ENCODE measurements around the gene TMEM26. TPM values are rescaled to one million over a fixed set of nuclear protein-coding genes. Genes with fewer than 3 reads are reported as not detected.

TMEM26 gene
- total RNA-seq (10 to 100 TPM; 13.0 to 14.9 TPM), polyA plus RNA-seq (ENCODE audit: insufficient read depth, low read depth, low replicate concordance) (13.6 TPM)
- long read RNA-seq, donor 1, full-length matches to known transcripts = 4 of 20 reads
- long read RNA-seq, donor 1, partial matches to known transcripts = 16 of 20 reads
- long read RNA-seq, donor 1, other reads (novel, unspliced or antisense) = 0 of 20 reads
- long read RNA-seq, donor 2, full-length matches to known transcripts = 2 of 2 reads
- long read RNA-seq, donor 2, partial matches to known transcripts = 0 of 2 reads
- long read RNA-seq, donor 2, other reads (novel, unspliced or antisense) = 0 of 2 reads

DNA sequence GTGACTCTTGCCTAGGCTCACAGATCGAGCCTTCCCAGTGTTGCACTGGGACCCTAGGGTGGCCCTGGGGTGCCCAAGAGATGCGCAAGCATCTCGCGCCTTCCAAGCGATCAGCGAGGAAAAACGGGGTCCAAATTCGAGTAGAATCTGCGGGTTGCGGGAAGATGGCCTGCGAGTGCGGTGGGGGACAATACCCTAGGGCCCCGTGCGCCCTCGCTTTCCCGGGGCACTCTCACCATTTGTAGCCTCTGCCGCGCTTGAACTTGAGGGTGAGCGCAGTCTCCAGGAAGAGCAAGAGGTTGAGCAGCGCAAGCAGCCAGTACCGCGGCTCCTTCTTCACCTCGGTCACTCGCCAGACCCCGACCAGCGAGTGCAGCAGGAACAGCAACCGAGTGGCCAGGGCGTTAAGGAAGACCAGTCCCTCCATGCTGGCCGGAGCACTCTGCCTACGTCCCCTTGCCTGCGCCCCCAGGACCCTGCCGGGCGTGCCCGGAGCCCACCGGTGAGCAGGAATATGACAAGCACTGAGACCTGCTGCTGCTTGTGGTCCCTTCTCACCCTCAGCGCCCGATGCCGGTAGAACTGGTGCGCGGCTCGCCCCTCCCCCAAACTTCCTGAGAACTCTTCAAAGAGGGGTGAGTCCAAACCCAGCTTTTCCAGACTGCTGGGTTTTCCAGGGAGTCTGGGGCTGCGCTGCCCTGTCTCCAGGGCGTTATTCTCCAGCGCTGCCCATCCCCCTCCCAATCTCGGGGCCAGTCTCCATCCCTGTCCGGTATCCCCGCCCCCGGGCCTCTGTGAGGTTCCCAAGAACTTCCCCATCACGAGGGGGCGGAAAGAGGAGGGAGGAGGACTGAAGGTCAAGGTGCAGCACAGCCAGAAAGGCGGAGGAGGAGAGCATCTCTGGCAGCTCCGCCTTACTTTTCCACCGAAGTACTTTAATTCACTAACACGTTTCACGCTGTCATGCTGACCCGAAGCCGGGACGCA is at the start of gene TMEM26:
TSS of gene TMEM26 (minus strand) at position 727 of the 987 bp plus-strand sequence. CDS start at position 427, 300 bp downstream.
- Histone ChIP-seq H3K36me3 (ENCODE audit: low read depth, missing control alignments) (no peaks in the 10 kb centered on the region), H3K27me3 (no peaks in the 10 kb centered on the region), H3K4me1 (no peaks in the 10 kb centered on the region), H3K9me3 (no peaks in the 10 kb centered on the region), H3K27ac (peak within 1 kb of the TSS in 1 of 2 donors; percentile 52), H3K4me3 (peak within 1 kb of the TSS; percentile 53 to 65)
- DNase-seq = peak; percentile 80
- no peak for TF ChIP-seq POLR2A (IDR thresholded peaks at IDR 0.05)
- TF ChIP-seq, protein P1, sequence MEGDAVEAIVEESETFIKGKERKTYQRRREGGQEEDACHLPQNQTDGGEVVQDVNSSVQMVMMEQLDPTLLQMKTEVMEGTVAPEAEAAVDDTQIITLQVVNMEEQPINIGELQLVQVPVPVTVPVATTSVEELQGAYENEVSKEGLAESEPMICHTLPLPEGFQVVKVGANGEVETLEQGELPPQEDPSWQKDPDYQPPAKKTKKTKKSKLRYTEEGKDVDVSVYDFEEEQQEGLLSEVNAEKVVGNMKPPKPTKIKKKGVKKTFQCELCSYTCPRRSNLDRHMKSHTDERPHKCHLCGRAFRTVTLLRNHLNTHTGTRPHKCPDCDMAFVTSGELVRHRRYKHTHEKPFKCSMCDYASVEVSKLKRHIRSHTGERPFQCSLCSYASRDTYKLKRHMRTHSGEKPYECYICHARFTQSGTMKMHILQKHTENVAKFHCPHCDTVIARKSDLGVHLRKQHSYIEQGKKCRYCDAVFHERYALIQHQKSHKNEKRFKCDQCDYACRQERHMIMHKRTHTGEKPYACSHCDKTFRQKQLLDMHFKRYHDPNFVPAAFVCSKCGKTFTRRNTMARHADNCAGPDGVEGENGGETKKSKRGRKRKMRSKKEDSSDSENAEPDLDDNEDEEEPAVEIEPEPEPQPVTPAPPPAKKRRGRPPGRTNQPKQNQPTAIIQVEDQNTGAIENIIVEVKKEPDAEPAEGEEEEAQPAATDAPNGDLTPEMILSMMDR (IDR thresholded peaks at IDR 0.05) = no peak
- 3 to 5% methylated on average over 26 to 57 of the region's 58 CpGs for whole genome bisulfite sequencing, 2 donors
- intact Hi-C loops (cut with DNase I; ENCODE audit: low total_unique reads) = no loop called here

GRCh38 chr10:61500460-61500859 is 47.3 kb upstream of the TMEM26 start:
- no peak for TF ChIP-seq POLR2A (IDR thresholded peaks at IDR 0.05)
- TF ChIP-seq, protein P1 (IDR thresholded peaks at IDR 0.05) = no peak
- DNase-seq = no peak
- Histone ChIP-seq H3K9me3 (no peaks in the 10 kb centered on the region), H3K27ac (no peak overlapping the region), H3K4me1 (no peaks in the 10 kb centered on the region), H3K4me3 (no peak overlapping the region), H3K36me3 (ENCODE audit: low read depth, missing control alignments) (no peaks in the 10 kb centered on the region), H3K27me3 (no peaks in the 10 kb centered on the region)
- intact Hi-C loops (cut with DNase I; ENCODE audit: low total_unique reads) = no loop called here

DNA sequence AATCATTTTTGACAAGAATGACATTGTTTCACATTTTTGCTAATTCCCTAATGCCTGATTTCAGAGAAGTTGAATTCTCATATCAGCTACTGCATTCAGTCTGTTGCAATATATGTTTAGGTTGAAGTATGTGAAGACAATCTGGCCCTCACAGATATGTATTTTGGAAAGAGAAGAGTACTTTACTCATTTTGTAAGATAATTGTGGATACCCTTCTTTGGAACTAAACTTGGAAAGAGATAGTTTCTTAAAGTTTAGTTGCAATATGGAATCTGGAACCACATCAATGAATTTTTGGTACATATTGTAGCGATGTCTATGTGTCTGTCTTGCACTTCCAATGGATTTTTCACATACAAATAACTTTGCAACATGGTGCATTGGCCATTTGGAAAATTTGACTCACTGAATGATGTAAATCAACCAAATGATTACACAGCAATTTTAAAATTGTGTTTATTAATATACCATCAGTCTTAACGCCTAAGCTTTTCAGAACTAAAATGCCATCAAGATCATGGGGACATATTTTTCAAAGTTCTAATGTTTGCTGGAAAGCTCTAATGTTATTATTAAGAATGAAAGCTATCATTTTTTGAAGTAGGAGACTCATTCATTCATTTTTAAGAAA is 39.3 kb upstream of the TMEM26 start:
- WGBS, 2 donors = 83 to 85% methylated on average over 2 of the region's 2 CpGs

DNA sequence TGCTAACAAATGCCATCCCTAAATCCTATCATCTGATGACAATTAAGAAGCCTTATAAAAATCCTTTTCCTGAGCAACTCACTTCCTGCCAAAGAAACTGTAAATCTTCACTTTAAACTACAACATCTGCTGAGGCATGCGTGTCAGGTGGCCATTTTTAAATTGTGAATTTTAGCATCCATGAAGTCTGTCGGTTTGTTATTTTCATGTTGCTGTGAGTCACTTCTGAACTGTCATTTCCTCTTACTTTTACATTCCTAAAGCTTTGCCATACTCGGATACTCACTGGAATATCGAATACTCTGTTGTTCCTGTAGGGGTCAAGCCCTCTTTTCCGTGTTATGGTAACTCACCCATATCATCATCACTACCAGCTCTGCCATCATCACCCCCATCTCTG is 34.3 kb upstream of the TMEM26 start:
- Histone ChIP-seq H3K36me3 (ENCODE audit: low read depth, missing control alignments) (no peaks in the 10 kb centered on the region), H3K27me3 (no peaks in the 10 kb centered on the region), H3K4me3 (no peak overlapping the region), H3K9me3 (no peaks in the 10 kb centered on the region), H3K27ac (no peak overlapping the region), H3K4me1 (no peaks in the 10 kb centered on the region)
- 75 to 81% methylated on average over 5 of the region's 5 CpGs for WGBS, 2 donors
- no peak for DNase-seq
- TF ChIP-seq, protein P1 (IDR thresholded peaks at IDR 0.05) = no peak
- no peak for TF ChIP-seq POLR2A (IDR thresholded peaks at IDR 0.05)
- intact Hi-C loops (cut with DNase I; ENCODE audit: low total_unique reads) = no loop called here

More for the DNA sequence above, 39.3 kb upstream of the TMEM26 start:
- no peak for DNase-seq
- no peaks in the 10 kb centered on the region for H3K27me3 ChIP-seq
- intact Hi-C loops (cut with DNase I; ENCODE audit: low total_unique reads) = no loop called here
- no peaks in the 10 kb centered on the region for H3K36me3 ChIP-seq (ENCODE audit: low read depth, missing control alignments)
- no peak for TF ChIP-seq POLR2A (IDR thresholded peaks at IDR 0.05)
- TF ChIP-seq, protein P1 (IDR thresholded peaks at IDR 0.05) = no peak
- no peak overlapping the region for H3K4me3 ChIP-seq
- no peak overlapping the region for H3K27ac ChIP-seq
- H3K4me1 ChIP-seq = no peaks in the 10 kb centered on the region
- no peaks in the 10 kb centered on the region for H3K9me3 ChIP-seq
